ENCODE data around the gene CELA2B. TPM values are rescaled to one million over a fixed set of nuclear protein-coding genes. Genes with fewer than 3 reads are reported as not detected.

The CELA2B gene
- total and polyA plus RNA-seq, 9 of the 15 experiments (the other 6 are each of a cell fraction or from before 2014, with no cell fraction given) = 0.25 to 2.1 (median 0.38) TPM; not detected in 5

DNA sequence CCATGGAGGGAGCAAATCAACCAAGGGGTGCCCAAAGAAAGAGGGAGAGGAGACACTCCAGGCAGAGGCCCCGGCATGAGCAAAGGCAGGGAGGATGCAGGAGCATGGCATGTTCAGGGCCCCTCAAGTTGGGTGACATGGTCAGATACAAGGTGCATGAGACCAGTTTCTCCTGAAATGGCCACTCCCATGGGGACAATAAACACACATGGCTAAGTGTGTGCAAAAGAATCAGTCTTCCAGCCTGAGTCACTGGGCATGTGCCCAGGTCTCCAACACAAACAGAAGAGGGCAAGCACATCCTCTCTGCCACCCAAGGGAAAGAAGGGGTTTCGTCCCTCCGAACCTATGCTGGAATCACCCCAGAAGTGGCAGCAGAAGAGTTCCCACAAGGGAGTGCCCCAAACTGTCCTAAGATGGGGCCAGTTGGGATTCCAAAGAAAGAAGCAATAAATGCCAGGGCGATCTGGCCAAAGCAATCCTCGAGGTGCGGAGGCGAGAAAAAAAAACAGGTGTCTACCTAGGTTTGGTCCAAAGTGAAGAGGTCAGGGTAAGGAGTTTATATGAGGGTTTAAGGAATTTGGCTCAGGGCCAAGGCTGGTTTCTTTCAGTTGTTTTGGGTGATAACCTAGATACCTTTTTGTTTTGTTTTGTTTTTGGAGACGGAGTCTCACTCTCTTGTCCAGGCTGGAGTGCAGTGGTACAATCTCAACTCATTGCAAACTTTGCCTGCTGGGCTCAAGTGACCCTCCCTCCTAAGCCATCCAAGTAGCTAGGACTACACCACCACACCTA, 34.9 kb downstream of the CELA2B start:
- in situ Hi-C loops (cut with MboI) (no loop called here), intact Hi-C loops (cut with micrococcal nuclease) (no loop called here)
- ATAC-seq (no peak), FAIRE-seq (no peak), DNase-seq (ENCODE audit: extremely low read depth in 1 of 4, low spot score in 3 of 4) (no peak)
- peaks cover 52% of the 10 kb centered on the region; the same call in 2 of the 3 replicates for H3K36me3 ChIP-seq (ENCODE audit: control insufficient read depth, insufficient read depth, low read length)
- no peak overlapping the region for H3K9ac ChIP-seq (ENCODE audit: insufficient read depth in 1 of 2, low read depth in 2 of 2, low read length in 2 of 2)
- H2AFZ ChIP-seq (ENCODE audit: low read depth, low read length) = no peak overlapping the region
- H3K9me1 ChIP-seq (ENCODE audit: control insufficient read depth, insufficient read depth, low read length) = no peaks in the 10 kb centered on the region
- CTCF ChIA-PET (ENCODE audit: low intra/inter-chr PET ratio) = no interaction called here
- no peaks in the 10 kb centered on the region; the same call in 1 of the 2 replicates for H4K20me1 ChIP-seq (replicated peaks; ENCODE audit: control insufficient read depth, insufficient read depth, low read length)
- WGBS (ENCODE audit: insufficient coverage, low coverage, missing lambda C conversion rate) = 85% methylated on average over 8 of the region's 8 CpGs
- no peaks in the 10 kb centered on the region for H3K27me3 ChIP-seq (ENCODE audit: control insufficient read depth in 2 of 2, insufficient read depth in 2 of 2, low read length in 2 of 2)
- H3K4me2 ChIP-seq (ENCODE audit: insufficient read depth, low read length) = no peak overlapping the region
- peak; percentile 55 for TF ChIP-seq NFIX (CRISPR knock-in tag; IDR thresholded peaks at IDR 0.05; ENCODE audit: low read depth)
- no peak for TF ChIP-seq EWSR1 (IDR thresholded peaks at IDR 0.05; ENCODE audit: borderline replicate concordance, low read depth, partially characterized antibody)
- TF ChIP-seq NFIC (IDR thresholded peaks at IDR 0.05) = peak; percentile 96
- TF ChIP-seq THRAP3 (IDR thresholded peaks at IDR 0.05; ENCODE audit: borderline replicate concordance) = no peak
- H3K4me1 ChIP-seq (replicated peaks in 1 of 2; ENCODE audit: control insufficient read depth in 2 of 2, insufficient read depth in 2 of 2, low read length in 2 of 2) = peaks cover 12 to 19% of the 10 kb centered on the region in 2 experiments
- no peaks in the 10 kb centered on the region for H3K9me3 ChIP-seq (replicated peaks; ENCODE audit: control insufficient read depth, insufficient read depth, low read depth, low read length)
- POLR2A ChIA-PET = interaction anchor here (0.7 kb wide), 1 partner anchor 516 kb away, joined by 3 read pairs; no protein-coding TSS in a partner anchor
- BruUV-seq (replicated peaks) = no TSS peak
- H3K79me2 ChIP-seq (ENCODE audit: control insufficient read depth, insufficient read depth, low read length) = peaks cover 17% of the 10 kb centered on the region; the same call in 2 of the 3 replicates
- H3K27ac ChIP-seq (ENCODE audit: extremely low read depth, low read depth, low read length) = no peak overlapping the region
- H3K4me3 ChIP-seq = no peak overlapping the region

DNA sequence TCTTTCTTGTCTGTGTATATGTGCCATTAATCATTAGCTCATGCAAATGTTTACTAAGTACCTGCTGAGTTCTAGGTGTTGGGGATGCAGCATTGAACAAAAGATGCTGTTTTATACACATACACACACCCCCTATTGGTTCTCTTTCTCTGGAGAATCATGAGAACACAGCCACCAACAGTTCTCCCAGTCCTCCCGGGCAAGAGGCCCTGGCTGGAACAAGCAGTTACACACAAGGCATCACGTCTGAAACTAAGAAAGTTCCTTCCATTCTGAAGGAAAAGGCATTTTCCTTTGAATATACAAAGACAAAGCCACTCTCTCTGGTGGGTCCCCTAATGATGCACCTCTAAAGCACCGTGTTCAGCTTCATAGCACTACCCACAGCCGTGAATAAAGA, 37.3 kb downstream of the CELA2B start:
- BruUV-seq (replicated peaks) = no TSS peak
- H3K79me2 ChIP-seq (ENCODE audit: control insufficient read depth, insufficient read depth, low read length) = peaks cover 23% of the 10 kb centered on the region
- intact Hi-C loops (cut with micrococcal nuclease) = no loop called here
- TF ChIP-seq GTF2F1 (IDR thresholded peaks at IDR 0.05; ENCODE audit: low read depth, low read length) = no peak
- TF ChIP-seq, protein P1, sequence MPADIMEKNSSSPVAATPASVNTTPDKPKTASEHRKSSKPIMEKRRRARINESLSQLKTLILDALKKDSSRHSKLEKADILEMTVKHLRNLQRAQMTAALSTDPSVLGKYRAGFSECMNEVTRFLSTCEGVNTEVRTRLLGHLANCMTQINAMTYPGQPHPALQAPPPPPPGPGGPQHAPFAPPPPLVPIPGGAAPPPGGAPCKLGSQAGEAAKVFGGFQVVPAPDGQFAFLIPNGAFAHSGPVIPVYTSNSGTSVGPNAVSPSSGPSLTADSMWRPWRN (IDR thresholded peaks at IDR 0.05; ENCODE audit: low read depth) = no peak
- TF ChIP-seq, protein P2, sequence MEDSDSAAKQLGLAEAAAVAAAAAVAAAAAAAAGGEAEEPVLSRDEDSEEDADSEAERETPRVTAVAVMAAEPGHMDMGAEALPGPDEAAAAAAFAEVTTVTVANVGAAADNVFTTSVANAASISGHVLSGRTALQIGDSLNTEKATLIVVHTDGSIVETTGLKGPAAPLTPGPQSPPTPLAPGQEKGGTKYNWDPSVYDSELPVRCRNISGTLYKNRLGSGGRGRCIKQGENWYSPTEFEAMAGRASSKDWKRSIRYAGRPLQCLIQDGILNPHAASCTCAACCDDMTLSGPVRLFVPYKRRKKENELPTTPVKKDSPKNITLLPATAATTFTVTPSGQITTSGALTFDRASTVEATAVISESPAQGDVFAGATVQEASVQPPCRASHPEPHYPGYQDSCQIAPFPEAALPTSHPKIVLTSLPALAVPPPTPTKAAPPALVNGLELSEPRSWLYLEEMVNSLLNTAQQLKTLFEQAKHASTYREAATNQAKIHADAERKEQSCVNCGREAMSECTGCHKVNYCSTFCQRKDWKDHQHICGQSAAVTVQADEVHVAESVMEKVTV (CRISPR knock-in tag; IDR thresholded peaks at IDR 0.05) = no peak
- no peak for TF ChIP-seq FOXK1 (CRISPR knock-in tag; IDR thresholded peaks at IDR 0.05; ENCODE audit: borderline replicate concordance)
- TF ChIP-seq, protein P3, sequence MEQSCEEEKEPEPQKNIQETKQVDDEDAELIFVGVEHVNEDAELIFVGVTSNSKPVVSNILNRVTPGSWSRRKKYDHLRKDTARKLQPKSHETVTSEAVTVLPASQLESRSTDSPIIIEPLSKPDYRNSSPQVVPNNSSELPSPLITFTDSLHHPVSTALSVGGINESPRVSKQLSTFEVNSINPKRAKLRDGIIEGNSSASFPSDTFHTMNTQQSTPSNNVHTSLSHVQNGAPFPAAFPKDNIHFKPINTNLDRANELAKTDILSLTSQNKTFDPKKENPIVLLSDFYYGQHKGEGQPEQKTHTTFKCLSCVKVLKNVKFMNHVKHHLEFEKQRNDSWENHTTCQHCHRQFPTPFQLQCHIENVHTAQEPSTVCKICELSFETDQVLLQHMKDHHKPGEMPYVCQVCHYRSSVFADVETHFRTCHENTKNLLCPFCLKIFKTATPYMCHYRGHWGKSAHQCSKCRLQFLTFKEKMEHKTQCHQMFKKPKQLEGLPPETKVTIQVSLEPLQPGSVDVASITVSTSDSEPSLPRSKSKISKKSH (CRISPR knock-in tag; IDR thresholded peaks at IDR 0.05) = no peak
- no peak for TF ChIP-seq ZKSCAN8 (CRISPR knock-in tag; IDR thresholded peaks at IDR 0.05)
- no peak for TF ChIP-seq SAFB2 (IDR thresholded peaks at IDR 0.05; ENCODE audit: borderline replicate concordance, low read depth, low read length, severe bottlenecking)

More for the DNA sequence above, 37.3 kb downstream of the CELA2B start:
- Histone ChIP-seq H3K4me2 (ENCODE audit: insufficient read depth, low read length) (no peak overlapping the region), H3K36me3 (ENCODE audit: control insufficient read depth, insufficient read depth, low read length) (peaks cover 53% of the 10 kb centered on the region), H3K4me3 (no peak overlapping the region), H3K4me1 (replicated peaks in 1 of 2; ENCODE audit: control insufficient read depth in 2 of 2, insufficient read depth in 2 of 2, low read length in 2 of 2) (peaks cover 9 to 19% of the 10 kb centered on the region in 2 experiments), H4K20me1 (replicated peaks; ENCODE audit: control insufficient read depth, insufficient read depth, low read length) (no peaks in the 10 kb centered on the region; the same call in 1 of the 2 replicates), H3K9ac (ENCODE audit: insufficient read depth in 1 of 2, low read depth in 2 of 2, low read length in 2 of 2) (no peak overlapping the region), H3K9me1 (ENCODE audit: control insufficient read depth, insufficient read depth, low read length) (no peaks in the 10 kb centered on the region), H3K27me3 (ENCODE audit: control insufficient read depth in 2 of 2, insufficient read depth in 2 of 2, low read length in 2 of 2) (no peaks in the 10 kb centered on the region), H3K27ac (ENCODE audit: extremely low read depth, low read depth, low read length) (no peak overlapping the region), H3K9me3 (replicated peaks; ENCODE audit: control insufficient read depth, insufficient read depth, low read depth, low read length) (no peaks in the 10 kb centered on the region), H2AFZ (ENCODE audit: low read depth, low read length) (no peak overlapping the region)
- DNase-seq (ENCODE audit: extremely low read depth in 1 of 4, low spot score in 3 of 4) (no peak), ATAC-seq (no peak), FAIRE-seq (no peak)
- in situ Hi-C loops (cut with MboI) = no loop called here
- ChIA-PET POLR2A (interaction anchor here (1.2 to 2.9 kb wide), 2 partner anchors 9 to 11 kb away, joined by 4 to 19 read pairs; partner anchors contain the start of gene CASP9), CTCF (ENCODE audit: low intra/inter-chr PET ratio) (no interaction called here)
- 57% methylated on average over 4 of the region's 4 CpGs for WGBS (ENCODE audit: insufficient coverage, low coverage, missing lambda C conversion rate)
